Renal pelvis (tissue), 4 donors: Measurements from ENCODE around the gene PPP2CA. TPM values are rescaled to one million over a fixed set of nuclear protein-coding genes. Genes with fewer than 3 reads are reported as not detected.
A peak's percentile ranks its signal among the peaks of the same experiment; 100 is the strongest.
"Not testable (repeated sequence)": the region's sequence is repeated elsewhere in the genome, so short reads cannot be mapped to it uniquely, and the experiment has no call there.

ENCODE experiments used
- DNase-seq: peaks from one replicate; pipeline ENCODE4 v3.0.0-alpha.2; 2013
- polyA plus RNA-seq, 3 donors: library from polyadenylated mRNA; unstranded; fragments of 120-200 nt; gene quantifications; one replicate each; pipeline ENCODE4 v1.2.1, GENCODE V29; 2013; ENCODE audit not compliant: insufficient read length in 3 of 3

The PPP2CA gene
- polyA plus RNA-seq, 3 donors, result 185 to 236 (median 190) TPM

- no peak for DNase-seq
Measured at GRCh38 chr5:134153657-134154056, 72.2 kb downstream of the PPP2CA start.

GRCh38 chr5:134153241-134153640 is 72.6 kb downstream of the PPP2CA start:
- DNase-seq, result no peak

GRCh38 chr5:134152173-134152832 is 73.6 kb downstream of the PPP2CA start:
- not testable (repeated sequence) for DNase-seq

- no peak for DNase-seq
Measured at GRCh38 chr5:134151723-134152122, 74.2 kb downstream of the PPP2CA start.

- no peak for DNase-seq
Measured at GRCh38 chr5:134149571-134150303, 76.1 kb downstream of the PPP2CA start.

- no peak for DNase-seq
Measured at GRCh38 chr5:134148986-134149539, 76.8 kb downstream of the PPP2CA start.

GRCh38 chr5:134148316-134148715 is 77.6 kb downstream of the PPP2CA start:
- peak; percentile 65 for DNase-seq

GRCh38 chr5:134146651-134147518 is 79.0 kb downstream of the PPP2CA start:
- no peak for DNase-seq

GRCh38 chr5:134145779-134146581 is 79.9 kb downstream of the PPP2CA start:
- peak; percentile 56 for DNase-seq

- DNase-seq, result no peak
Measured at GRCh38 chr5:134145041-134145757, 80.7 kb downstream of the PPP2CA start.

Other genes with a start within 250 kb of the PPP2CA start
- 100 to 1,000 TPM; 169 to 196 (median 192) TPM for gene VDAC1, start 221.1 kb downstream of the PPP2CA start, polyA plus RNA-seq
- 10 to 100 TPM; 13.2 to 14.6 (median 13.3) TPM for gene TCF7, start 111.4 kb downstream of the PPP2CA start, polyA plus RNA-seq
- gene SKP1, start 49.1 kb downstream of the PPP2CA start, polyA plus RNA-seq, result 100 to 1,000 TPM; 643 to 801 (median 714) TPM
- gene CDKL3, start 141.1 kb upstream of the PPP2CA start, polyA plus RNA-seq, result 1 to 10 TPM; 4.6 to 6.2 (median 5.7) TPM
- 100 to 1,000 TPM in 2 of 3 donors, 10 to 100 TPM in 1; 98.6 to 122 (median 112) TPM for gene UBE2B, start 145.5 kb upstream of the PPP2CA start, polyA plus RNA-seq
- gene CDKN2AIPNL, start 185.8 kb upstream of the PPP2CA start, polyA plus RNA-seq, result 10 to 100 TPM; 30.0 to 34.7 (median 30.2) TPM